Hematopoietic multipotent progenitor cell treated with erythropoietin and hydrocortisone succinate and interleukin-3 and kit ligand, for 4 days (in vitro differentiated cells): ENCODE results near the gene DCBLD1.

Experiments used
- DNase-seq: peaks from one replicate; pipeline ENCODE4 v3.0.0-alpha.2; 2015

DCBLD1 gene

DNA sequence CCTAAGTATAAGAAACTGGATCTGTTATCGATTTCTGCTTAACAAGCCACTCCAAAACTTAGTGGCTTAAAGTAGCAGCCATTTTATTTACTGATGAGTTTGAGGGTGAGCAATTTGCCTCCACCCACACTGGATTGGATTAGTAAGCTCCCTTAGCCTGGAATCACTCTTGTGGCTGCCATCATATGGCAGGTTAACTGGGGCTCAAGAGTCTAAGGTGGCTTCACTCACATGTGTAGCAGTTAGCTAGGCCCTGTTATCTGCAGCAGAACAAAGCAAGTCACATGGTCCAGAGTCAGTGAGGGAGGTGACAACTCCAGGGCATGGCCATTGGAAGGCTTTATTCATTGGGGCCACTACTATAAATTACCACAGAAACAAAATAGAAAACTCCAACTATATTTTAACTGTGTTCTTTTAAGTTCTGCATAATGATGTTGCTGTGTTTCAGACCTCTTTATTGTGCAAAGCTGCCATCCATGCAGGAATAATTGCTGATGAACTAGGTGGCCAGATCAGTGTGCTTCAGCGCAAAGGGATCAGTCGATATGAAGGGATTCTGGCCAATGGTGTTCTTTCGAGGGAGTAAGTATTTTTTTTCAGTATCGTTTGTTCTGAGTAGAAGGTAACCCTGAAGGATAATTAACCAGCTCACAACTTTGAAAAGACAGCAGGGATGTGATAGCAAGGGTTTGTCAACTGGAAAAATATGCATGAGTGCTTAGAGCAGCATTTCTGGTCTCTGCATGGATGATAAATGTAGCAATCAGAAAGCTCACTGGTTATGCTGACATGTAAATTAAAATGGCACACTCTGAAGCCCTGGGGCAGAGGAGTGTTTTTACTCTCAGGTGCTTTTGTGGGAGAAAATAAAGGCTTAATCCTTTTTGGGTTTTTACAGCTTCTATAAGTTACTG is 49.6 kb downstream of the DCBLD1 start:
- DNase-seq, result no peak

DNA sequence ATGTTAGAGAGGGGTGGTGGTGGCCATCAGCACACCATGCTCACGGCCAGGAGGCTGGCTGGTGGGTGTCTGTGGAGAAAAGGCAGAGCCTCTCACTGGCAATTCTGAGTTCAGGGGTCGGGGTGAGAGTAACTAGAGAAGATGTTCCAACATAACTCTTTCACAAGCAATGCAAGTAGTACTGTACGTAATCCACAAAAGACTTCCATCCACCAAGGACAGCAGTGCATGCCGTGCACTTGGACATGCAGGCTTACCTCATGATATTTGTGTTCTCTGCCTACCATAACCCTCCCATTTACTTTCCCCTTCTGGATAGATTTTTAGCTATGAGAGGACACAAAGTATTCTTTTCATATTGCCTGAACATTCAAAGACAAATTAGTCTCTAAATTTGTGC is 51.3 kb downstream of the DCBLD1 start:
- DNase-seq, result no peak

DNA sequence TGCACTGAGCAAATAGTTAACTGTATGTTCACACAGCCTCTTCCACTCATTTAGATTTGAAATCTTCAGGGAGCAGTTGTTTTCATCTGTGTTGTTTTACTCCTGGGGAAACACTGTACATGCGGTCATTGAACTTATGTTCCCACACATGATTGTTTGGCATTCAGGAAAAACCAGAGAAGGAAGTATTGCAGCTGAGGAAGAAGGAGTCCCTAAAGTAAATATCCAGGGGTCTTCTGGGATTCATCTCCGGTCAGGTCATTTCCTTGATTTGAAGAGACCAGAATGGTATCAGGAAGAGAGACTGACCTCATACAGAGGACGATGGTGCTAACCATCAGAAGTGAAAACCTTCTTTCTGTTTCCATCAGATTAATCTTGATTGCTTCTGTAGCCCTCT is 52.5 kb downstream of the DCBLD1 start:
- DNase-seq, result no peak

DNA sequence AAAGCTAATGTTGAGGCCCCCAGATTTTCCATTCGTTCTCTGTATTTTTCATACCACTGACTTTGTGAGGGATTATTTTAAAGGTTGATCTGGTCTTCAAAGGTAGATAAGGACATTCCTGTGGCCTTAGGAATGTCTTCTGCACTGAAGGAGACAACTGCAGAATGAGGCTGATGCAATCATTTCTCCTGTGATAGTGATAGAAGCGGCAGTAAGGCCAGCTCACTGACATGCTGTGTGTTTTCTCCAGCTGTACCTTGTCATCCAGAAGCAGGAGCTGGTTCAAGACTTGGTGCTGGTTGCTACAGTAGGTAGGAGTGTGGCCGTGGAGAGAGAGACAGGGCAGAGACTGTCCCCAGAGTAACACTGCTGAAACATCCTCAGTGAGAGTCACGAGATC is 53.8 kb downstream of the DCBLD1 start:
- no peak for DNase-seq

DNA sequence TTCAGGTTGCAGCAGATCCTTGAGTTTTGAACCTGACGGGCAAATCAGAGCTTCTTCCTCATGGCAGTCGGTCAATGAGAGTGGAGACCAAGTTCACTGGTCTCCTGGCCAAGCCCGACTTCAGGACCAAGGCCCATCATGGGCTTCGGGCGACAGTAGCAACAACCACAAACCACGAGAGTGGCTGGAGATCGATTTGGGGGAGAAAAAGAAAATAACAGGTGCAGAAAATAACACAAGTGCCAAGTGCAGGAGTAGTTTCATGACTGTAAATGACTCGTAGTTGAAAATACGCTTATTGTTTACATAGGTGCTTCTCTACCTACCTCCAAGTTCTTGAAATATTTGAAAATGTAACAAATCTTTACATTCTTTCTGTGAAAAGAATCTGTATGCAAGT is 56.1 kb downstream of the DCBLD1 start:
- DNase-seq, result no peak

DNA sequence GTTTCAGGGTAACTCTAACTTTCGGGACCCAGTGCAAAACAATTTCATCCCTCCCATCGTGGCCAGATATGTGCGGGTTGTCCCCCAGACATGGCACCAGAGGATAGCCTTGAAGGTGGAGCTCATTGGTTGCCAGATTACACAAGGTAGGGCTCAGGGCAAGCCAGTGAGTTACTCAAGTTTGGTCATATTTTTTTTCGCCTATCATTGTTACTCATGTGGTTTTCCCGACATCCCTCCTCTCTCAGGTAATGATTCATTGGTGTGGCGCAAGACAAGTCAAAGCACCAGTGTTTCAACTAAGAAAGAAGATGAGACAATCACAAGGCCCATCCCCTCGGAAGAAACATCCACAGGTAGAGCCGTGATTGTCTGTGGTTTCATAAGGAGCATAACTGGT is 58.2 kb downstream of the DCBLD1 start:
- no peak for DNase-seq

DNA sequence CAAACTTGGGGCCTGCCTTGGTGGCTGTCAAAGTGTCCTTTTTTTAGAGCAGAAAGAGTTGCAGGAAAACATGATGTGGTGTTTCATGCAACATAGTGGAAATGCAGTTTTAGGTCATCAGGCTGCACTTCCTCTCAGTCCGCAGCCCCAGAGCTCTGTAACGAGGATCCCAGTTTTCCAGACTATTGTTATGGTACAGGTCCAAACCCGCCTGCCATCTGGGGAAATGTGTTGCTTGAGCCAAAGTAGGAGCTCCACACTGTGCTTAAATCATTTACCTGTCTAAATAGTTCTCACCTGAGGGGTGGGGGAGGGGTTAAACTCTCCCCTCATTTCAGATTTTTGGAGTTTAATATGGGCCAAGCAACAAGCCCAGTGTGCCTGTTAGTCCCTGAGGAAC is 60.0 kb downstream of the DCBLD1 start:
- no peak for DNase-seq

DNA sequence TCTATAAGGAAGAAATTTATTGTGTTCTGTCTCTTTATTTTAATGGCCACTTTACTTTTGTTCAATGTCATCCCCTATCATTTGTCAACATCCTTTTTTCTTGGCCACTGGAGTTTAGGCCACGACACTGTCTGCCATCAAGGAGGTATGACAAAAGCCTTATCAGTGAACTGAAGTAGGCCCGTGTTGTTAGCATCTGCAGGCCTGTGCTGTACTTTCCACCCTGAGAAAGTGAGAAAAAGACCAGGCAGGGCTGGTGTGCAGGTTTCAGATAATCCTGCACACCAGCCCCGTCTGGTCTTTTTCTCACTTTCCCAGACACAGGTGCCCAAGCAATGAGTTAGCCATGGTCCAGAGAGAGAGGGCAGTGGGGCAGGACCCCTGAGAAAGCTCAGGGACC is 62.2 kb downstream of the DCBLD1 start:
- peak; percentile 41 for DNase-seq

DNA sequence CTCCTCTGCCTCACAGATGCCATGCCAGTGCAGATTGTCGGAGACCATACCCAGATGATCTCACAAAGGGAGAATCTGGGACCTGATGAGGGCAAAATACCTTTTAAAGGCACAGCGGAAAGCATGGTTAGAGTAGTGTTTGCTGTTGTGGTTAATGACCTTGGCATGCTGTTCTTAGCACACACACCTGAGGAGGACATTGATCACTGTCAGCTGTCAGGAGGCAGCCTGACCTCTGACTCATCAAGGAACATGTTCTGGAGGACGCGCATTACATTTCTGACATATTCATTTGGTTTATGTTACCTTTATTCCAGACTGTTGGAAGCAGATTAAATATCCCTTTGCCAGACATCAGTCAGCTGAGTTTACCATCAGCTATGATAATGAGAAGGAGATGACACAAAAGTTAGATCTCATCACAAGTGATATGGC is 62.7 kb downstream of the DCBLD1 start:
- no peak for DNase-seq

DNA sequence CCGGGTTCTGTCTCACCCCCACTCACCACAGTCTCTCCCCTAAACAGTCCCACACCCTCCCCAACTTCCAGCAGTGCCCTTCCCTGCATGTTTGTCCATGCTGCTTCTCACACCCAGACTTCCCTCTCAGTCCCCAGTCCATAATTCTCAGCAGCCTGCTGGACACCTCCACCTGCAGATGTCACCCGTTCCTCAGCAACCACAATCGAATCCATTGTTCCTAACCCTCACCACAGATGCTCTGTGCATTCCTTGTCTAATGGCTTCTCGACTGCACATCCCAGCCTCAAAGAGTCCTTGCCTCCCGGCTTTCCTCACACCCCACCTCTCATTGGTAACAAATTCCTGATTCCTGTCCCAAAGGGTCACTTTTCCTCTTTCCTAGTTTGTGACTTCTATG is 64.2 kb downstream of the DCBLD1 start:
- no peak for DNase-seq

DNA sequence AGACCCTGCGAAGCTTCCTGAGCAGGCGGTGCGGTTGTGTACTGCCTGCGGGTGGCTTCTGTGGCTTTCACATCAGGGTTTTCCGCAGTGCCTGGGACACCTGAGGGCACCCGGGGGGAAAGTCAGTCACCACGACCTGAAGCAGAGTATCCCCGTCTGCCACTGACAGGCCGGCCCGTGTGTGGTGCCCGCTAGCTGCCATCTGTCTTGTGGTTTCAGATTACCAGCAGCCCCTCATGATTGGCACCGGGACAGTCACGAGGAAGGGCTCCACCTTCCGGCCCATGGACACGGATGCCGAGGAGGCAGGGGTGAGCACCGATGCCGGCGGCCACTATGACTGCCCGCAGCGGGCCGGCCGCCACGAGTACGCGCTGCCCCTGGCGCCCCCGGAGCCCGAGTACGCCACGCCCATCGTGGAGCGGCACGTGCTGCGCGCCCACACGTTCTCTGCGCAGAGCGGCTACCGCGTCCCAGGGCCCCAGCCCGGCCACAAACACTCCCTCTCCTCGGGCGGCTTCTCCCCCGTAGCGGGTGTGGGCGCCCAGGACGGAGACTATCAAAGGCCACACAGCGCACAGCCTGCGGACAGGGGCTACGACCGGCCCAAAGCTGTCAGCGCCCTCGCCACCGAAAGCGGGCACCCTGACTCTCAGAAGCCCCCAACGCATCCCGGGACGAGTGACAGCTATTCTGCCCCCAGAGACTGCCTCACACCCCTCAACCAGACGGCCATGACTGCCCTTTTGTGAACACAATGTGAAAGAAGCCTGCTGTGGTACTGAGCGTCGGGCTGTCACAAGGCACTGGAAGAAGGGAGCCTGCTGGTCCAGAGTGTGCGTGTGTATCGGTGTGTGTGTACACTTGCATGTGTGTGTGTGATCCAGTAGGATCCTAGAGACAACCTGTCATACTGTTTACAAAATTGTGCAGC is 65.5 kb downstream of the DCBLD1 start:
- peak; percentile 83 for DNase-seq

DNA sequence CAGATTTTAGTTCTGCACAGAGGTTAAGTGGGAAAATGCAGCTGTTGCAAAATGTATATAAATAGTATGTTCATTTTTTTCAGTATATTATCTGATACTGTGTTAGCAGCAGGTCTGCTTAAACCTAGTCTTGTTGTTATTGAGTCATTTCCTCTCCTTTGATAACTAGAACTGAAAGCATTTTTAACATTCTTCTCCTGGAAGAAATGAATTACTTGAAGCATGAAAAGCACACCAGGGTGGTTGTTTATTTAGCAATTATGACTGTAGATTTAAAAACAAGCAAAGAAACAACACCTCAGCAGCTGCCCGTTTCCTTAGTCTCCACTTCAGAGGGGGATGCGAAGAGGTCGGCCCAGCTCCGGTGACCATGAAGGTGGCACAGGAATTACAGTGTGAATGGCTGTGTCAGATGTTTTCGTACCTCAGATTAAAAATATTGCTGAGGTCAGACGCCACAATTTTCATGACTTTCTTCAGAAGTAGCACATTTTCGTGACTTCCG is 66.4 kb downstream of the DCBLD1 start:
- peak; percentile 23 for DNase-seq

DNA sequence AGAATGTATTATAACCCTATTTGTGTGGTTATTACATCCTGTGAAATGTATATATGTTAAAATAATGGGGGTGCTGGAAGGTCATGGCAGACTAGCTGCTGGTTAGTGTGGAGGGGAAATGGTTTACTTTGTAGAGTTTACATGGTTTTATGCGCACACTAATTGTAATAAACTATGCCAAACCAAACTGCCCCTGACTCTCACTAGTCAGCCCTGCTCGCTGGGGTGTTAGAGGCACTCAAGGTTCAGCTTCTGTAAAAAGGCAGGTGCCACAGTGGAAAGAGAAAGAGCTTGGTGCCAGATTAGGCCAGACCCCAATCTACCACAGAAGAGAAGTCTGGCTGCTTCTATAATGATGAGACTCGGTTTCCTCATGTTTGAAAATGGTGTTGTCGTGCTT is 67.1 kb downstream of the DCBLD1 start:
- no peak for DNase-seq

DNA sequence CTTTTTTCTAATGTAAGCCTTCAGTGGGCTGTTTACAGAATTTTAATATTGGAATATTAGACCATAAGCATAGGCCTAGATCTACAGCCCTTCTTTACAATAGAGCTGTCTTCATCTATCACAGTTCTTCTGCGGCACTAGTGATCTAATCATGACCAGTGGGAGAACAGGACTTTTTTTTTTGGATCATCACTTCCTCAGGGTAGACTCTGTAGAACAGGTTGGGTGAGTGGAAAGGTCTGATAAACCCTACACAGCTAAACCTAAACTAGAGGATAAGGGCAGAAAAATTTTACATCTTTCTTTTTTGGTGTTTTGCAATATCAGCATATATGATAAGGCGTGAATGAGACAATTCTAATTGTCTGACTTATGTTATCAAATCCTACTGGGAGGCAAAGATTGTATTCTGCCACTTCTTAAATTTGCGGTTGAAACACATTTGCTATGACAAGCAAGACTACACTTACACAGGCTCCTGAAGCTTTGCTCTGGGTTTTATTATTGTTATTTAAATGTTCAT is 67.7 kb downstream of the DCBLD1 start:
- DNase-seq, result no peak

DNA sequence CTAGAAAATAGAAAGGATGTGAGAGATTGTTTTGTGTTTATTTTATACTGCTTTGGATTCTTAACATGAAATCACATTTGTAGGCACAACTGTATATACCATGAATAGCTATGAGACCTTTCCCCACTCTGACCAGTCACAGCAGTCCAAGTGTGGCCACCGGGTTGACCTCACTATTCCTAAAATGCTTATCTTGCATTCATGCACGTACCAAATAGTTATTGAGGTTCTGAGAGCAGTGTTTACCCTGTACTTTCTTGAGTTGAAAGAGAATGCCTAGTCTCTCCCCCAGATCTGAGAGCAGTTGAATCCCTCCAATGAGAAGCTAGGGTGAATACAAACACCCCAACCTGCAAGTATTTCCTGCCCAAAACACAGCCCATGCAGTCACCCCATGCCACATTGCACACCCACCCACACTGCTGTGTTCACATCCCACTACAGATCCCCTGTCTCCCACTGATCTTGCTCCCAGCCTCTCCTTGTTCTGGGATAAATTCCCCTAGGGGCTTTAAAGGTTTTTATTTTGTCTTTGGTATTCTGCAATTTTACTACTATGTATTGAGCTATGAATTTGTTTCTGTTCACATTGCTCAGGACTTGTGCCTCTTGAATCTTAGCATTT is 68.3 kb downstream of the DCBLD1 start:
- DNase-seq, result no peak

DNA sequence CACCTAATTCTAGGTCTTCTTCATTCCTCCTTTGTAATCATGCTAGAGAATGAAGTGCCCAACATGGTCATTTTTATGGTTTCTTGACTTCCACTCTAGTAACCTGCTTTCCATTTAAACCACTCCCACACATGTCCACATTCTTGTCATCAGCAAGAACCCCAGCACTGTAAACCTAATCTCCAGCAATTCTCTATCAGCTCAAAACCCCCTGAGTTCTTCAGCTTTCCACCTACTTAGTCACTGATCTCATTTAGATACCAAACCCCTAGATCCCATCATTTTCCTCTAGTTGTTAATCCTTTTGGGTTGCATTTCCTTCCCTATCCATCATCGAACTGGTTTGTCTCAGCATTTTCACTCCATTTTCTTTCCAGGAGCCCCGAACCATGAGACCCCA is 70.1 kb downstream of the DCBLD1 start:
- DNase-seq, result no peak

DNA sequence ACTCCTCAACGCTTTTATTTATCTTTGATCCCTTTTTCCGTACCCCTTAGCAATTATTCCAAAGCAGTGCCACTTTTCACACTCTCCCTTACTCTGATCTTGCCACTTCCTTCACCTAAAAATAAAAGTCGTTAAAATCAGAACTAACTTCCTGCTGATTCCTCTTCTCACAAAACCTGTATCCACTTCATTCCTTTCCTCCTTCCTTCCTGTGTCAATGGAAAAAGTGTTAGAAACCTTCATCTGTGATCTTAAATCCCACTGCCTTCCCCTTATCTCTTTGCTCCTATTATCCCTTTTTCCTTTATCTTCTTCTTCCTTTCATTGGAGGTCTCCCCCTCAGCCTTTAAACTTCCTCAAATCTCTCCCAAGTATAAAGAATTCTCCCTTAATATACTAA is 70.7 kb downstream of the DCBLD1 start:
- no peak for DNase-seq

DNA sequence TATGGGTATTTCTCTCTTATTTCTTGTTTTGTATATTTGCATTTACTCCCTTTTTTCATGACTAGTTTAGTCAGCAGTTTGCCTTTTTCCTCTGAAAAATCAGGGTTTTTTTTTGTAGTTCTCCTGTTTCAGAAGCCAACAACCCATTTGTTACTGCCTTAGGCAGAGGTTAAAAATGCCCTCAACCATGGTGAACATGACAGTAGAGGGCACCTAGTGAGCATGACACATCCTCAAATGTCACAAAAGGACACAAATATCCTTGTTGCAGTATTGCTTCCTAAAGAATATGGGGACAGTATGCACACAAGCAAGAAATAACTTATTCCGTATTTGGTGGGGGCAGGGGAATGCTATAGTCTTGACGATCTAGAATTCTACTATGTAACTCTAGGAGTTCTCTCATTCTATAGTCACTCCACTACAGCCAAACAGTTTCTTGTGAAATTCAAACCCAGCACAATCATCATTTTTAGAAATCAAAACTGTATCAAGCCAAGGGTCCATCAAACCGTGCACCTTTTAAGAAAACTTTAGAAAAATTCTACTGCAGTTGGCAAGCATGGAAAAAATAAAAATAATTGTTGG is 72.9 kb downstream of the DCBLD1 start:
- DNase-seq, result no peak

DNA sequence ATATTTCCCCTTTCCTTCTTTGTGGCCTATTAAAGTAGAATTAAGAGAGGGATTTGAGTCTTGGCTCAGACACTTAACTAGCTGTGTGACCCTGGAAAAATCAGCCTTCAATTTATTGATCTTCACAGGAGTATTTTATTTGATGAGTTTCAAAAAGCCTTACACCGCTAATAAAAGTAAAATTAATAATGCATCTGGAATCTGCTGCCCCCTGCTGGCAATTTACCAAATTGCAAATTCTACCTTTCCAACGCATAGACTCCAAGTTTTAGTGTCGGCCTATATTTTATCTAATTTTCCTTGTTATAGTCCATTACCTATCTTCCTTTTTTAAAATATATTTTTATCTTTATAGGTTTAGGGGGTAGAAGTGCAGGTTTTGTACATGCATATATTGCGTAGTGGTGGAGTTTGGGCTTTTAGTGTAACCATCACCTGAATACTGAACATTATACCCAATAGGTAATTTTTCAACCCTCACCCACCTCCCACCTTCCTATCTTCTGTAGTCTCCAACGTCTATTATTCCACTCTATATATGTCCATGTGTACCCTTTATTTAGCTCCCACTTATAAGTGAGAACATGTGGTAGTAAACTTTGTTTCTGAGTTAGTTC is 73.5 kb downstream of the DCBLD1 start:
- peak; percentile 65 for DNase-seq

DNA sequence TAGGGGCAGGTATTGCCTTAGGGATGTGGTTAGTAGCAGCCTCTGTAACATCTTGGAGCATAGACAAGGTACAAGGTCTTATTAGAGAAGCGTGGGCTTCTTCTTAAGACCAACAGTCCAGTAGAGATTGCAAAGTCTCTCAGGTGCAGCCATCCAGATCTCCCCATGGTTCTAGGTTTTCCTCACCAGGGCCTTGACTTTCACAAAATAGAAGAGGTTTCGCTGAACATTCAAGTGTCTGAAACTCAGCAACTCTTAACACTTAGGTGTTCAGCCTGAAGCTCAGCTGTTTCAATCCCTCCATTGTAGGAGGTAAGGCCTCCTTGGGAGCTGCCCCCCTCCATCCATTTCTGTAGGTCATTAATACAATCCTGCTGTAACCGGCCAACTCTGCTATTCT is 75.5 kb downstream of the DCBLD1 start:
- no peak for DNase-seq

DNA sequence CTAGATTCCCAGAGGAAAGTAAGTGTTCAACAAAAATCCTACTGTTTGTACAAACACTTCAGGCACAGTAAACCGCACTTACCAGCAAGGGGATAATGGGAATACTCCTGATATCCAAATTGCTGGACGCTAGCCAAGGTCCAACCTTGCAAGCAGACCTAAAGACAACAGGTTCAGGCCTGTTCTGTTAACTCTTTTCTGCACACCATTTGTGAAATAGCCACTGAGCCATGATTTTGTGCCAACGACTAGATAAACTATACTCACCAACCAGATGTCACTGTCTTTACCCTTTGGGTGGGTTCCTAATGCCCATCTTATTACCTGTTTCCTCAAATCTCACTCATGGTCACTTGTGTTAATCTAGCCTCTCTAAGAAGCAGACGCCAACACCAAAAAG is 76.3 kb downstream of the DCBLD1 start:
- no peak for DNase-seq

DNA sequence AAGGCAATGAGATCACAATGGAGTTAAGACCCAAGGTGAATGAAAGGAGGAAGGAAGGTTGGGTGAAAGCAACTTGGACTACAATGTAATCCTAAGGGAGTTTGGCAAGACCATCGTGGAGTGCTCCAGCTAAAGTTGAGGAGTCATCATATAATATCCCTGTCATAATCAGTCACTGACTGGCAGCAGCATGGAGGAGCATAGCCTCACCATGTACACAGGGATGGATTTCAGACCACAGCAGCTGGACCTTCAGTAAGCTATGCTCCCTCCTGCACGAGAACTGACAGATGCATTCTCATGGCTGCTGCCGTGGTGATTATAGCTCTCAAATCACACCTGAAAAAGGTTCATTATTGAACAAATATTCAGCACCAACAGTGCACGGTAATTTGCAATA is 76.8 kb downstream of the DCBLD1 start:
- DNase-seq, result no peak
